ENCODE data around the gene TBX2. TPM values are rescaled to one million over a fixed set of nuclear protein-coding genes. Genes with fewer than 3 reads are reported as not detected.
A peak's percentile ranks its signal among the peaks of the same experiment; 100 is the strongest.

The TBX2 gene
- total and polyA plus RNA-seq, 2 of the 13 experiments (the other 11 are each of a cell fraction or from before 2014, with no cell fraction given) = 2.8 to 15.3 TPM

DNA sequence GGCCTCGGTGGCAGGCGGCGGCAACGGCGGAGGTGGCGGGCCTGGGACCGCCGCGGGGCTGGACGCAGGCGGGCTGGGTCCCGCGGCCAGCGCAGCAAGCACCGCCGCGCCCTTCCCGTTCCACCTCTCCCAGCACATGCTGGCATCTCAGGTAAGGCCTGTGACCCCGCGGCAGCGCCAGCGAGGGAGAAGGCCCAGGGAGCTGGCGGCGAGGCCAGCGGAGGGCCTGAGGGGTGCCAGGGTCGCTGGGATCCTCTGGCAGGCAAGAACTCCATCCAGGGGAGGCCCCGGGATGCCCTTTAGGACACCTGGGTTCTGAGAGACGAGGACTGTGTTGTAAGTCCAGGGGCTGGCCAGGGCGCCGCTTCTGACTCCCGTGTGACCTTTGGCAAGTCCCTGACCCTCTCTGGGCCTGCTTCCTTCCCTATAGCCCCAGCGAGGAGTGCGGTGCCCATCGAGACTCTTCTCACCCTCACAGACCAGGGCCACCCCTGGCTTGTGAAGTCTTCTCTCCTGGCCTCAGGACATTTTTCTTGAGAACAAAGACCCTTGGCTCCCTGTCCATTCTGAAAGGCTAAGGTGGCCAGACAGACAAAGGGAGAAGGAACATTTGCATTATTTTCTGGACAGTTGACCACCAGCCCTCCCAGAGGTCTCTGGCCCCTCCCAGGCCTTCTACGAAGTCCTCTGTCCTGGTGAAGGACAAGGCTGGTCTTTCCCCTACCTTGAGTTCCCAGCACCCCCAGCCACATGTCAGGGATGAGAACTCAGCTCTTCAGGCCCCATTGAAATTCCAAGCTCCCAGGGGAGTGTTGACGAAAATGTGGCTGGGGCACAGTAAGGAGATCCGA lies 6.3 kb downstream of the TBX2 start (continued):
- TF ChIP-seq HNF1A (IDR thresholded peaks at IDR 0.05; ENCODE audit: low read depth) (no peak), HNF1A (CRISPR knock-in tag; IDR thresholded peaks at IDR 0.05; ENCODE audit: borderline replicate concordance) (no peak), FOXK1 (CRISPR knock-in tag; IDR thresholded peaks at IDR 0.05; ENCODE audit: borderline replicate concordance, low read depth) (no peak), RBFOX2 (IDR thresholded peaks at IDR 0.05; ENCODE audit: low read depth, low read length) (peak; percentile 1; the same call in 1 of the 2 replicates), ZNF768 (CRISPR knock-in tag; IDR thresholded peaks at IDR 0.05) (peak; percentile 53; the same call in 1 of the 2 replicates), ZNF883 (CRISPR knock-in tag; IDR thresholded peaks at IDR 0.05; ENCODE audit: not compliant biosample characterization) (no peak), ZNF713 (CRISPR knock-in tag; IDR thresholded peaks at IDR 0.05) (no peak), MATR3 (CRISPR knock-in tag; IDR thresholded peaks at IDR 0.05) (no peak), ZNF180 (CRISPR knock-in tag; IDR thresholded peaks at IDR 0.05; ENCODE audit: borderline replicate concordance, low read depth) (no peak), THAP8 (CRISPR knock-in tag; IDR thresholded peaks at IDR 0.05; ENCODE audit: borderline replicate concordance) (no peak), USF2 (IDR thresholded peaks at IDR 0.05; ENCODE audit: low read depth, low read length) (no peak), USF2 (CRISPR knock-in tag; IDR thresholded peaks at IDR 0.05; ENCODE audit: borderline replicate concordance) (no peak), POLR2G (IDR thresholded peaks at IDR 0.05; ENCODE audit: low read depth, low read length) (no peak), RERE (CRISPR knock-in tag; IDR thresholded peaks at IDR 0.05; ENCODE audit: low read depth) (no peak)
- TF ChIP-seq, protein P1, sequence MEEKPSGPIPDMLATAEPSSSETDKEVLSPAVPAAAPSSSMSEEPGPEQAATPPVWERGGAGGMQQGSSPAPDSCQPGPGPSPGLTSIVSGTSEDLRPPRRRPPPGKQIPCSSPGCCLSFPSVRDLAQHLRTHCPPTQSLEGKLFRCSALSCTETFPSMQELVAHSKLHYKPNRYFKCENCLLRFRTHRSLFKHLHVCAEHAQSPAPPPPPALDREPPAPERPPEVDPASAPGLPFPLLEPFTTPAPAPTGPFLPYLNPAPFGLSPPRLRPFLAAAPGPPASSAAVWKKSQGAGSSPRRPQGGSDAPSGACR (CRISPR knock-in tag; IDR thresholded peaks at IDR 0.05) = no peak
